Spleen (tissue), 11 donors: Measurements from ENCODE around the gene TGFBRAP1. TPM values are rescaled to one million over a fixed set of nuclear protein-coding genes. Genes with fewer than 3 reads are reported as not detected.

ENCODE experiments used
- DNase-seq: peaks from one replicate; pipeline ENCODE4 v3.0.0-alpha.2; 2020
- H3K27ac ChIP-seq, 8 donors: fragments of 200-600 bp; sonication (generic) in 7 of 8; 1 replicate in 4 of 8; 2 replicates in 4 of 8; pipeline versions ENCODE4 v1.5.0 to v1.8.0; 2016 to 2021; ENCODE audit warnings: inconsistent platforms in 4 of 8, mild to moderate bottlenecking in 4 of 8, moderate library complexity in 1 of 8
- H3K27me3 ChIP-seq, 7 donors: fragments of 200-600 bp; sonication (generic) in 6 of 7; replicated peaks in 1 of 7; 1 replicate in 4 of 7; 2 replicates in 3 of 7; pipeline versions ENCODE4 v1.5.0 to v1.8.0; 2016 to 2021; ENCODE audit warnings: inconsistent platforms in 3 of 7, mild to moderate bottlenecking in 1 of 7
- H3K36me3 ChIP-seq, 6 donors: fragments of 200-600 bp; sonication (generic) in 5 of 6; 1 replicate in 4 of 6; 2 replicates in 2 of 6; pipeline versions ENCODE4 v1.5.0 to v1.8.0; 2016 to 2021; ENCODE audit warnings: inconsistent platforms in 2 of 6
- H3K4me1 ChIP-seq, 6 donors: fragments of 200-600 bp; sonication (generic) in 5 of 6; 1 replicate in 3 of 6; 2 replicates in 3 of 6; pipeline versions ENCODE4 v1.5.0 to v1.8.0; 2016 to 2021; ENCODE audit warnings: inconsistent platforms in 3 of 6
- H3K4me3 ChIP-seq, 8 donors: fragments of 200-600 bp; sonication (generic) in 7 of 8; 1 replicate in 4 of 8; 2 replicates in 4 of 8; pipeline versions ENCODE4 v1.5.0 to v1.8.0; 2016 to 2021; ENCODE audit warnings: inconsistent platforms in 4 of 8, mild to moderate bottlenecking in 4 of 8, moderate library complexity in 2 of 8
- H3K9me3 ChIP-seq, 8 donors: fragments of 200-600 bp; sonication (generic) in 7 of 8; 1 replicate in 4 of 8; 2 replicates in 4 of 8; pipeline versions ENCODE4 v1.5.0 to v1.8.0; 2016 to 2021; ENCODE audit warnings: inconsistent platforms in 4 of 8
- CTCF ChIP-seq, 11 experiments: fragments of 200-600 bp in 7 of 11; fragments of 450-650 bp in 4 of 11; sonication (generic) in 4 of 11; IDR thresholded peaks in 8 of 11; conservative IDR thresholded peaks in 3 of 11; 1 replicate in 7 of 11; 2 replicates in 4 of 11; pipeline versions ENCODE4 v1.4.0 to v1.8.0; 2016 to 2021; ENCODE audit warnings: antibody characterized with exemption in 11 of 11, inconsistent platforms in 4 of 11, mild to moderate bottlenecking in 1 of 11
- POLR2A ChIP-seq, 3 donors: fragments of 450-650 bp; IDR thresholded peaks; one replicate each; pipeline ENCODE4 v1.5.1; 2017; ENCODE audit warnings: antibody characterized with exemption in 3 of 3, mild to moderate bottlenecking in 1 of 3
- POLR2AphosphoS5 ChIP-seq, 3 donors: sonication (generic); formaldehyde crosslinking; IDR thresholded peaks; one replicate each; pipeline ENCODE4 v1.5.1; 2017; ENCODE audit warnings: antibody characterized with exemption in 3 of 3
- WGBS, 5 donors: extraction: QIAGEN DNeasy Blood & Tissue Kit in 3 of 5; methylation state at CpG; one replicate each; pipeline versions ENCODE4 v1.1.5 to v1.1.7; 2013 to 2018; 5-methylcytosine and 5-hydroxymethylcytosine counted together
- intact Hi-C: fragments of 100-400 bp; cut with DNase I; formaldehyde crosslinking; loops from one replicate; pipeline ENCODE4 v1.15.0; 2023; ENCODE audit warnings: low total_unique reads
- polyA plus RNA-seq, 3 donors: library from polyadenylated mRNA; stranded (reverse); fragments of 200-250 nt; gene quantifications; one replicate each; pipeline ENCODE4 v1.2.1, GENCODE V29; 2013
- total RNA-seq, 7 donors: library from RNA; depleted of rRNA in 3 of 7; stranded (reverse); fragments of >200 nt in 3 of 7; fragmentation: NEBNext Ultra II Directional in 4 of 7; extraction: Animal tissue kit (Norgen Biotek cat#: 25700) in 4 of 7; gene quantifications; one replicate each; pipeline versions ENCODE4 v1.1.0 to v1.2.1, GENCODE V29; 2016 to 2021
- donor health status: healthy with polysubstance abuse.
- donor health status: DM: no; HTN: no; CAD: no; lungs with moderate emphysema.
- donor health status: DM: no; HTN: no; CAD: no.
- donor health status: Bipolar disorder and iron deficiency.
- donor health status: healthy.
- donor health status: DM: no; HTN: no; CAD: no.
- donor health status: DM: yes; HTN: yes; CAD: no.

TGFBRAP1 gene
- total and polyA plus RNA-seq, 10 donors, result 4.6 to 32.7 (median 21.8) TPM

- Histone ChIP-seq H3K36me3 (peaks cover 0 to 14% (median 0%) of the 10 kb centered on the region in 6 donors), H3K4me3 (no peak overlapping the region), H3K27ac (no peak overlapping the region), H3K4me1 (peaks cover 0 to 8% (median 0%) of the 10 kb centered on the region in 6 donors), H3K27me3 (no peaks in the 10 kb centered on the region), H3K9me3 (no peaks in the 10 kb centered on the region)
- no peak for DNase-seq
- intact Hi-C loops, result no loop called here
- TF ChIP-seq POLR2A (IDR thresholded peaks at IDR 0.05), result no peak
- no peak for TF ChIP-seq POLR2AphosphoS5 (IDR thresholded peaks at IDR 0.05)
- no peak for TF ChIP-seq CTCF (IDR thresholded peaks at IDR 0.05 in 8 of 11, conservative IDR thresholded peaks at IDR 0.05 in 3 of 11)
- 89 to 93% (median 90%) methylated on average over 2 to 3 of the region's 3 CpGs for WGBS, 5 donors
Measured at GRCh38 chr2:105257981-105258380, 71.6 kb downstream of the TGFBRAP1 start.

GRCh38 chr2:105256431-105257047 is 73.0 kb downstream of the TGFBRAP1 start:
- DNase-seq, result no peak
- no peaks in the 10 kb centered on the region for H3K36me3 ChIP-seq
- intact Hi-C loops, result no loop called here
- H3K4me1 ChIP-seq, result peaks cover 0 to 8% (median 0%) of the 10 kb centered on the region in 6 donors
- no peaks in the 10 kb centered on the region for H3K27me3 ChIP-seq
- 75 to 85% (median 79%) methylated on average over 11 of the region's 11 CpGs for WGBS, 5 donors
- H3K27ac ChIP-seq, result no peak overlapping the region
- no peaks in the 10 kb centered on the region for H3K9me3 ChIP-seq
- no peak overlapping the region for H3K4me3 ChIP-seq
- TF ChIP-seq CTCF (IDR thresholded peaks at IDR 0.05 in 8 of 11, conservative IDR thresholded peaks at IDR 0.05 in 3 of 11) (no peak), POLR2AphosphoS5 (IDR thresholded peaks at IDR 0.05) (no peak), POLR2A (IDR thresholded peaks at IDR 0.05) (no peak)

GRCh38 chr2:105255979-105256378 is 73.6 kb downstream of the TGFBRAP1 start:
- no peaks in the 10 kb centered on the region for H3K9me3 ChIP-seq
- no peak overlapping the region for H3K4me3 ChIP-seq
- H3K4me1 ChIP-seq, result peaks cover 0 to 8% (median 0%) of the 10 kb centered on the region in 6 donors
- DNase-seq, result no peak
- H3K36me3 ChIP-seq, result no peaks in the 10 kb centered on the region
- H3K27me3 ChIP-seq, result no peaks in the 10 kb centered on the region
- TF ChIP-seq CTCF (IDR thresholded peaks at IDR 0.05 in 8 of 11, conservative IDR thresholded peaks at IDR 0.05 in 3 of 11) (no peak), POLR2A (IDR thresholded peaks at IDR 0.05) (no peak), POLR2AphosphoS5 (IDR thresholded peaks at IDR 0.05) (no peak)
- WGBS, 5 donors, result 89 to 99% (median 93%) methylated on average over 2 of the region's 2 CpGs
- H3K27ac ChIP-seq, result no peak overlapping the region
- intact Hi-C loops, result no loop called here

- Histone ChIP-seq H3K36me3 (no peaks in the 10 kb centered on the region), H3K9me3 (no peaks in the 10 kb centered on the region), H3K4me1 (peaks cover 0 to 8% (median 0%) of the 10 kb centered on the region in 6 donors), H3K27ac (no peak overlapping the region), H3K27me3 (no peaks in the 10 kb centered on the region), H3K4me3 (no peak overlapping the region)
- intact Hi-C loops, result no loop called here
- 43 to 87% (median 64%) methylated on average over 5 of the region's 5 CpGs for WGBS, 5 donors
- TF ChIP-seq POLR2AphosphoS5 (IDR thresholded peaks at IDR 0.05) (no peak), POLR2A (IDR thresholded peaks at IDR 0.05) (no peak), CTCF (IDR thresholded peaks at IDR 0.05 in 8 of 11, conservative IDR thresholded peaks at IDR 0.05 in 3 of 11) (no peak)
- DNase-seq, result no peak
Measured at GRCh38 chr2:105254531-105255210, 74.9 kb downstream of the TGFBRAP1 start.
